Stimulated activated naive CD8-positive, alpha-beta T cell treated with anti-CD3 and anti-CD28 coated beads, Interleukin-15, amount 100 ng/mL, for 72 hours (primary cell): ENCODE data around the gene ZNF407.
"Not testable (repeated sequence)": the region's sequence is repeated elsewhere in the genome, so short reads cannot be mapped to it uniquely, and the experiment has no call there.

Source experiments
- ATAC-seq: fragments of 150-1000 bp; cut with Tn5 transposase; 2 replicates; pipeline ENCODE4 v1.10.0; 2021; ENCODE audit warnings: mild to moderate bottlenecking, moderate library complexity
- DNase-seq, 2 donors: peaks; one replicate each; pipeline ENCODE4 v3.0.0; 2021 to 2022
- H3K27ac Mint-ChIP-seq, 2 donors: one replicate each; pipeline ENCODE4 v1.8.0; 2022; ENCODE audit warnings: mild to moderate bottlenecking in 2 of 2, mixed read lengths in 2 of 2, moderate library complexity in 2 of 2
- H3K27me3 Mint-ChIP-seq: one replicate; pipeline ENCODE4 v1.8.0; 2022; ENCODE audit warnings: mixed read lengths
- H3K4me1 Mint-ChIP-seq: one replicate; pipeline ENCODE4 v1.8.0; 2022; ENCODE audit warnings: mild to moderate bottlenecking, mixed read lengths
- H3K4me3 Mint-ChIP-seq, 2 donors: one replicate each; pipeline ENCODE4 v1.8.0; 2022; ENCODE audit warnings: mild to moderate bottlenecking in 2 of 2, mixed read lengths in 2 of 2, moderate library complexity in 1 of 2
- H3K9me3 Mint-ChIP-seq, 2 donors: one replicate each; pipeline ENCODE4 v1.8.0; 2022; ENCODE audit warnings: mixed read lengths in 2 of 2

The ZNF407 gene

GRCh38 chr18:74597662-74598349, at the start of gene ZNF407:
TSS of gene ZNF407 (plus strand) at chr18:74597870. CDS start at chr18:74631020, 33,150 bp downstream.
- Mint-ChIP-seq H3K27ac (peak within 1 kb of the TSS; percentile 99 to 100), H3K4me1 (peaks cover 52% of the 10 kb centered on the region), H3K9me3 (no peaks in the 10 kb centered on the region), H3K27me3 (no peaks in the 10 kb centered on the region), H3K4me3 (peak within 1 kb of the TSS; percentile 95 to 99)
- DNase-seq (peak; percentile 83 to 88), ATAC-seq (peak; percentile 84)

- ATAC-seq (no peak), DNase-seq (no peak)
- H3K27me3 Mint-ChIP-seq: peaks cover 30% of the 10 kb centered on the region
- peaks cover 9% of the 10 kb centered on the region for H3K4me1 Mint-ChIP-seq
- no peak overlapping the region for H3K4me3 Mint-ChIP-seq
- H3K27ac Mint-ChIP-seq: no peak overlapping the region
- H3K9me3 Mint-ChIP-seq: peaks cover 16 to 28% of the 10 kb centered on the region in 2 donors
These were observed 48.0 kb upstream of the ZNF407 start for GRCh38 chr18:74549591-74550104.

DNA sequence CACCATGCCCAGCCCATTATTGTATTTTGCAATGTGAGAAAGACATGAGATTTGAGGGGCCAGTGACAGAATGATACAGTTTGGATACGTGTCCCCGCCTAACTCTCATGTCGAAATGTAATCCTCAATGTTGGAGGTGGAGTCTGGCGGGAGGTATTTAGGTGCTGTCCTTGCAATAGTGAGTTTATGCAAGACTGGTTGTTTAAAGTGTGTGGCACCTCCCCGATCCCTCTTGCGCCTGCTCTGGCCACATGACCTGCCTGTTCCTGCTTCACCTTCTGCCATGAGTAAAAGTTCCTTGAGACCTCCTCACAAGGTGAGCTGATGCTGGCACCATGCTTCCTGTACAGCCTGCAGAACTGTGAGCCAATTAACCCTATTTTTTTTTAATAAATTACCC, 46.8 kb upstream of the ZNF407 start:
- no peak overlapping the region for H3K4me3 Mint-ChIP-seq
- peaks cover 9% of the 10 kb centered on the region for H3K4me1 Mint-ChIP-seq
- DNase-seq (no peak), ATAC-seq (no peak)
- H3K9me3 Mint-ChIP-seq: peaks cover 16 to 28% of the 10 kb centered on the region in 2 donors
- H3K27ac Mint-ChIP-seq: no peak overlapping the region
- H3K27me3 Mint-ChIP-seq: peaks cover 27% of the 10 kb centered on the region

GRCh38 chr18:74551452-74551851, 46.2 kb upstream of the ZNF407 start:
- Mint-ChIP-seq H3K9me3 (peaks cover 16 to 28% of the 10 kb centered on the region in 2 donors), H3K27ac (no peak overlapping the region), H3K27me3 (peaks cover 28% of the 10 kb centered on the region), H3K4me1 (peaks cover 9% of the 10 kb centered on the region), H3K4me3 (no peak overlapping the region)
- ATAC-seq (no peak), DNase-seq (no peak)

GRCh38 chr18:74551936-74552555, 45.6 kb upstream of the ZNF407 start:
- peaks cover 33% of the 10 kb centered on the region for H3K27me3 Mint-ChIP-seq
- H3K4me1 Mint-ChIP-seq: peaks cover 9% of the 10 kb centered on the region
- peaks cover 16 to 28% of the 10 kb centered on the region in 2 donors for H3K9me3 Mint-ChIP-seq
- no peak overlapping the region for H3K27ac Mint-ChIP-seq
- H3K4me3 Mint-ChIP-seq: no peak overlapping the region
- peak; percentile 62 to 73 for DNase-seq
- peak; percentile 97 for ATAC-seq

GRCh38 chr18:74556126-74556525, 41.5 kb upstream of the ZNF407 start:
- ATAC-seq: no peak
- no peak overlapping the region for H3K4me3 Mint-ChIP-seq
- H3K27ac Mint-ChIP-seq: no peak overlapping the region
- no peak for DNase-seq
- H3K9me3 Mint-ChIP-seq: no peaks in the 10 kb centered on the region
- H3K4me1 Mint-ChIP-seq: peaks cover 9% of the 10 kb centered on the region
- H3K27me3 Mint-ChIP-seq: peaks cover 33% of the 10 kb centered on the region

GRCh38 chr18:74558096-74558495, 39.6 kb upstream of the ZNF407 start:
- H3K4me1 Mint-ChIP-seq: no peaks in the 10 kb centered on the region
- no peak for ATAC-seq
- H3K9me3 Mint-ChIP-seq: no peaks in the 10 kb centered on the region
- H3K4me3 Mint-ChIP-seq: no peak overlapping the region
- peaks cover 24% of the 10 kb centered on the region for H3K27me3 Mint-ChIP-seq
- no peak for DNase-seq
- no peak overlapping the region for H3K27ac Mint-ChIP-seq

- H3K27ac Mint-ChIP-seq: no peak overlapping the region
- ATAC-seq: no peak
These were observed 35.4 kb upstream of the ZNF407 start for GRCh38 chr18:74562131-74562730.

GRCh38 chr18:74562775-74563174, 34.9 kb upstream of the ZNF407 start:
- H3K9me3 Mint-ChIP-seq: peaks cover 11 to 16% of the 10 kb centered on the region in 2 donors
- H3K27me3 Mint-ChIP-seq: peaks cover 8% of the 10 kb centered on the region
- DNase-seq (no peak), ATAC-seq (no peak)
- H3K4me1 Mint-ChIP-seq: no peaks in the 10 kb centered on the region
- H3K27ac Mint-ChIP-seq: no peak overlapping the region
- no peak overlapping the region for H3K4me3 Mint-ChIP-seq

More at GRCh38 chr18:74562131-74562730, 35.4 kb upstream of the ZNF407 start:
- no peak for DNase-seq
- H3K27me3 Mint-ChIP-seq: peaks cover 8% of the 10 kb centered on the region
- H3K4me3 Mint-ChIP-seq: no peak overlapping the region
- H3K9me3 Mint-ChIP-seq: peaks cover 11% of the 10 kb centered on the region in 2 donors
- no peaks in the 10 kb centered on the region for H3K4me1 Mint-ChIP-seq

DNA sequence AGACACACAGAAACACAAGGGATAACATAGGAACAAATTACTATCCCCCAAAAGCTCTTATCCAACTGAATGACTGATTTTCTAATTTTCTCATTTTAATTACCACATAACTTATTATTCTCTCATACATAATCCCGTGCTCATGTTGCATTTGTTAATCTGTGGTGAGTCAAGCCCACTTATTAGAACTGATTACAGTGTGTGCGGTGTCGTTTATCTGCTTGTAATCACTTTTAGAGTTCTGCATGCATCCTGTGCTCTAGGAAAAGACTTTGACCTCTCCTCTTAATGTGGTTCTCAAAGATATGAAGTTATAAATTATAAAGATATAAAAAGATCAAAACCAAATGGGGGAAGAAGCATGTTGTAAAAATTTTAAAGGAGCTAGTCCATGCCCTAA, 33.7 kb upstream of the ZNF407 start:
- H3K9me3 Mint-ChIP-seq: peaks cover 11 to 26% of the 10 kb centered on the region in 2 donors
- peaks cover 20% of the 10 kb centered on the region for H3K27me3 Mint-ChIP-seq
- H3K4me1 Mint-ChIP-seq: no peaks in the 10 kb centered on the region
- ATAC-seq: no peak
- no peak overlapping the region for H3K4me3 Mint-ChIP-seq
- no peak overlapping the region for H3K27ac Mint-ChIP-seq
- no peak for DNase-seq

GRCh38 chr18:74565164-74565563, 32.5 kb upstream of the ZNF407 start:
- ATAC-seq, H3K4me1 Mint-ChIP-seq, H3K4me3 Mint-ChIP-seq, DNase-seq, H3K27ac Mint-ChIP-seq: not testable (repeated sequence)
- H3K9me3 Mint-ChIP-seq: peaks cover 11 to 26% of the 10 kb centered on the region in 2 donors
- peaks cover 26% of the 10 kb centered on the region for H3K27me3 Mint-ChIP-seq

- not testable (repeated sequence) for H3K27ac Mint-ChIP-seq
These were observed 31.7 kb upstream of the ZNF407 start for GRCh38 chr18:74565993-74566392.

DNA sequence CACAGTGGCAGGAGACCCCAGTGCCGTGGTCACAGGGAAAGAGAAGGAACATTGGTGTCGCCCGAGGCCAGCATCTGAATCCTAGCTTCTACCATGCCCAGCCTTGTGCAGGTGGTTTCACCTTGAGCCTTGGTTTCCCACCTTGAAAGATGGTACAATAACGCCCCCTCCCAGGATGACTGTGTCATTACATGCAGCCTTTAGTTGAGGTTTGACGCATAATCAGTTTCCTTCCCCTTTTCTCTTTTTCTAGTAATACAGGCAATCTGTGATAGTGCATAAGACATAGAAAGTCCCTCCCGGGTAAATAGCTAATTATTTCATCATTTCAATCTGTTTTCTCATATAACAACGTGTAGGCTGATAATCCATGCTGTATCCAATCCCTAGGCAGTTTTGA, 29.8 kb upstream of the ZNF407 start:
- H3K9me3 Mint-ChIP-seq: peaks cover 11 to 26% of the 10 kb centered on the region in 2 donors
- H3K27ac Mint-ChIP-seq: no peak overlapping the region
- H3K4me3 Mint-ChIP-seq: no peak overlapping the region
- H3K4me1 Mint-ChIP-seq: no peaks in the 10 kb centered on the region
- no peak for DNase-seq
- ATAC-seq: no peak
- peaks cover 26% of the 10 kb centered on the region for H3K27me3 Mint-ChIP-seq

More at GRCh38 chr18:74565993-74566392, 31.7 kb upstream of the ZNF407 start:
- ATAC-seq, DNase-seq, H3K4me1 Mint-ChIP-seq, H3K4me3 Mint-ChIP-seq: not testable (repeated sequence)
- H3K9me3 Mint-ChIP-seq: peaks cover 11 to 26% of the 10 kb centered on the region in 2 donors
- H3K27me3 Mint-ChIP-seq: peaks cover 26% of the 10 kb centered on the region

- DNase-seq (no peak), ATAC-seq (no peak)
- Mint-ChIP-seq H3K4me3 (no peak overlapping the region), H3K9me3 (peaks cover 11 to 26% of the 10 kb centered on the region in 2 donors), H3K27me3 (peaks cover 26% of the 10 kb centered on the region), H3K27ac (no peak overlapping the region), H3K4me1 (no peaks in the 10 kb centered on the region)
These were observed 28.3 kb upstream of the ZNF407 start for GRCh38 chr18:74569401-74569800.

DNA sequence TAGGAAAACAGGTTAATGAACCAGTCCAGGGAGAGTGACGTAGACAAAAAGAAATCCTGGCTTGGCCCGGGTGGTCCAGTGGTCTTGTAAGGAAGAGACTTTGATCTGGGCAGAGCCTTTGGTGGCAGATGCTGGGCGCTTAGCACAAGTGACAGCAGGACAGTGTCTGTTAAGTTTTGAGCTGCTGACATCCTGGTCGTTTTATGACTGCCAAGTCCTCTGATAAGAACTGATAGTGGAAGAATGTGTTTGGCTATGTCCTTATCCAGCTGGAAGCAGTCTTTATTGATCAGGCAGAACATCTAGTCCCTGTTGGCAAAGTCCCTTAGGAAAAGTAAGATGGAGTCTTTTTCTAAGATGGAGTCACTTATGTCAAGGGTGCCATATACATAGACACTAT, 27.4 kb upstream of the ZNF407 start:
- no peak overlapping the region for H3K27ac Mint-ChIP-seq
- ATAC-seq (no peak), DNase-seq (no peak)
- no peak overlapping the region for H3K4me3 Mint-ChIP-seq
- peaks cover 20% of the 10 kb centered on the region for H3K27me3 Mint-ChIP-seq
- no peaks in the 10 kb centered on the region for H3K4me1 Mint-ChIP-seq
- H3K9me3 Mint-ChIP-seq: peaks cover 11 to 26% of the 10 kb centered on the region in 2 donors
